Activated T-cell treated with anti-CD3 and anti-CD28 coated beads, Interleukin-2, amount 50 U/mL, for 72 hours (primary cell): Measurements from ENCODE around the gene DTYMK. TPM values are rescaled to one million over a fixed set of nuclear protein-coding genes. Genes with fewer than 3 reads are reported as not detected.

Source experiments
- ATAC-seq, 2 donors: fragments of 150-1000 bp; cut with Tn5 transposase; replicated peaks in 1 of 2; 2 replicates each; pipeline ENCODE4 v1.10.0; 2021; ENCODE audit warnings: moderate library complexity in 2 of 2, mild to moderate bottlenecking in 1 of 2
- DNase-seq, 2 donors: peaks; one replicate each; pipeline ENCODE4 v3.0.0; 2021 to 2022; ENCODE audit warnings: mixed read lengths in 1 of 2
- H3K27ac Mint-ChIP-seq: one replicate; pipeline ENCODE4 v1.8.0; 2022; ENCODE audit warnings: mild to moderate bottlenecking, moderate library complexity, mixed read lengths
- H3K27me3 Mint-ChIP-seq: one replicate; pipeline ENCODE4 v1.8.0; 2022; ENCODE audit warnings: low read depth, mixed read lengths
- H3K36me3 Mint-ChIP-seq, 2 donors: one replicate each; pipeline ENCODE4 v1.8.0; 2022; ENCODE audit warnings: mixed read lengths in 2 of 2, mild to moderate bottlenecking in 1 of 2; ENCODE audit not compliant: insufficient read depth in 2 of 2
- H3K4me1 Mint-ChIP-seq: one replicate; pipeline ENCODE4 v1.8.0; 2022; ENCODE audit warnings: low read depth, mixed read lengths
- H3K4me3 Mint-ChIP-seq, 2 donors: one replicate each; pipeline ENCODE4 v1.8.0; 2022; ENCODE audit warnings: mild to moderate bottlenecking in 2 of 2, mixed read lengths in 2 of 2, moderate library complexity in 2 of 2
- H3K9me3 Mint-ChIP-seq, 2 donors: one replicate each; pipeline ENCODE4 v1.8.0; 2022; ENCODE audit warnings: mixed read lengths in 2 of 2
- total RNA-seq, 2 donors: library from RNA; stranded (reverse); gene quantifications; one replicate each; pipeline ENCODE4 v1.2.3, GENCODE V29; 2022

DTYMK gene
- total RNA-seq, 2 donors from 2014 or later, result 64.6 to 97.5 TPM

DNA sequence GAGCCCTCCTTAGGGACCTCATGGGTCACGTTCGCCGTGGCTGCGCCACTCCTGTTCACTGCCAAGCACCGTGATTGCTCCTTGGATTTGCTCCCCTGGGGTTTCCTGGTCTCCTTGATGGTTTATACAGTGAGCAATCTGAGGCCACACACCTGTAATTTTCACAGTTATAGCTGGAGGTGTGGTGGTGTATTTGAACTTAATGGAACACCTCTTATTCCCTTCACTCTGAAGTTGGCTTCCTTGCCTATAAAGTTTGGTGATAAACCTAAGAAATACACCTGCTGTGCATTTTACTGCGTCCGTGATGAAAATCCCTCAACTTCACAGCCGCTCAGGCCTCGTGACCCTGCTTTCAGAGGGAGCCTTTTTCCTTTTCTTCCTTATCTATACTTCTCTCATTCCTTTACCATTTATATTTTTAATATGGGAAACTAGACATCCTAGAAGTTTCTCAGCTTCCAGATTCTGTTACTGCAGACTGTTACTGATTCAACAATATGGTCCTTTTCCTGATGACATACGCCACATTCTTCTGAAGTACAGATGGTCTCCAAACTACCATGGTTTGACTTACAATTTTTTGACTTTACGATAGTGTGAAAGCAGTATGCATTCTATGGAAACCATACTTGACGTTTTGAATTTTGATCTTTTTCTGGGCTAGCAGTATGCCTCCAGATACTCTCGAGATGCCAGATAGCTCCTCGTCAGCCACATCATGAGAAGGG, 40.5 kb downstream of the DTYMK start:
- Mint-ChIP-seq H3K27me3 (no peaks in the 10 kb centered on the region), H3K9me3 (no peaks in the 10 kb centered on the region), H3K4me1 (peaks cover 42% of the 10 kb centered on the region), H3K27ac (no peak overlapping the region), H3K4me3 (no peak overlapping the region), H3K36me3 (peaks cover 0 to 5% of the 10 kb centered on the region in 2 donors)
- ATAC-seq (no peak), DNase-seq (no peak)

DNA sequence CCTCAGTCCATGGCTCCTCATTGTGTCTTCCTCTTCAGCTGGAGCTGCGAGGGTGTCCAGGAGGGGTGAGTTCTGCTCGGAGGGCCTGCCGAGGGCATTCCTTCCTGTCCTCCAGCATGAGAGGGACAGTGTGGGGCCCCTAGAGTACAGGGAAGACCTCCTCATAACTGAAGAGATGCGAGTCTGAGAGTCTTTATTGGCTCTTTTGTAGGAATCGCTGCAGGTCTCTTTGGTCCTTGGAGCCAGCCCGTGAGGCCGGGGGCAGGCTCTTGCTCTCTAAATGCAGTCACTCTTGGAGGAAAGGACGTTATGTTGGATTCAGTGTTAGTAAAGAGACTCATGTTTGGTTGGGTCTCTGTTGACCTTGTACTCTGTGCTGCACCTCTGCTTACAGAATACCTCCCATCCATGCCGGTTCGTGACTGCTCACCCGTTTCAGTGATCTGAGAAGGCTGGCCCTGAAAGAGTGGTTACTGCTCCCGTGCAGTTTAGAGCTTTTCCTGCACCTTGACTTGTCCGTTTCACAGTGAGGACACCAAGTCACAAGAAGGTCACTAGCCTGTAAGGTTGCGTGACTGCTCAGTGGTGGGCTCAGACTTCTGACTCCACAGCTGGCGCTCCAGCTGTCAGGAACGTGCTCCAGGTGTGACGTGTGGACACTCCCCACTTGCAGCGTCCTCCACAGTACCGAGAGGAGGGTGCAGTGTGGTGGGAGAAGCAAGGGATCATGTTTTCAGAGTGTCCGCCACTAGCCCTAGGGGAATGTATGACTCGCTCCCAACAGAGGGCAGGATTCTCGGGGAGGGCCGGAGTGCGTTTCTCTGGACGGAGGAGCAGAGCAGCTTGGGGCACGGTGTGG, 41.3 kb downstream of the DTYMK start:
- Mint-ChIP-seq H3K9me3 (no peaks in the 10 kb centered on the region), H3K4me1 (peaks cover 43% of the 10 kb centered on the region), H3K36me3 (peaks cover 2 to 3% of the 10 kb centered on the region in 2 donors), H3K27ac (no peak overlapping the region), H3K4me3 (no peak overlapping the region), H3K27me3 (no peaks in the 10 kb centered on the region)
- DNase-seq, result no peak
- no peak for ATAC-seq

DNA sequence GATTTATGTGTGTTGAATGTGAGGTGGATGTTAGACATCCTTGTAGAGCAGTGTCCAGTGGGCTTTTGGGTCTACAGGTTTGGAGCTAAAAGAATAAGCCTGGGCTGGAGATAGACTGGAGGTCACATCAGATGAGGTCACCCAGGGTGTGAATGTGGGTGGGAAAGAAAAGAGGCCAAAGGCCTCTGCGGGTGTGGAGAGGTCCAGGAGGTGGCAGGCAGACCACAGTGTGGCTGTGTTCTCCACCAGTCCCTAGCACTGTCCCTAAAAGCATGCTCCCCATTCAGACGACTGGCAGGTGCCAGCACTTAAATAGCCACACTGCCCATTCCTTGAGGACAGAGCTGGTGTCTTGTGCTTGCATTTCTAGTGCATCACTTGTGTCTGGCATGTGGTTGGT, 45.0 kb downstream of the DTYMK start:
- Mint-ChIP-seq H3K27ac (no peak overlapping the region), H3K9me3 (no peaks in the 10 kb centered on the region), H3K36me3 (peaks cover 10 to 11% of the 10 kb centered on the region in 2 donors), H3K4me3 (no peak overlapping the region), H3K27me3 (no peaks in the 10 kb centered on the region), H3K4me1 (peaks cover 53% of the 10 kb centered on the region)
- ATAC-seq (no peak), DNase-seq (no peak)

DNA sequence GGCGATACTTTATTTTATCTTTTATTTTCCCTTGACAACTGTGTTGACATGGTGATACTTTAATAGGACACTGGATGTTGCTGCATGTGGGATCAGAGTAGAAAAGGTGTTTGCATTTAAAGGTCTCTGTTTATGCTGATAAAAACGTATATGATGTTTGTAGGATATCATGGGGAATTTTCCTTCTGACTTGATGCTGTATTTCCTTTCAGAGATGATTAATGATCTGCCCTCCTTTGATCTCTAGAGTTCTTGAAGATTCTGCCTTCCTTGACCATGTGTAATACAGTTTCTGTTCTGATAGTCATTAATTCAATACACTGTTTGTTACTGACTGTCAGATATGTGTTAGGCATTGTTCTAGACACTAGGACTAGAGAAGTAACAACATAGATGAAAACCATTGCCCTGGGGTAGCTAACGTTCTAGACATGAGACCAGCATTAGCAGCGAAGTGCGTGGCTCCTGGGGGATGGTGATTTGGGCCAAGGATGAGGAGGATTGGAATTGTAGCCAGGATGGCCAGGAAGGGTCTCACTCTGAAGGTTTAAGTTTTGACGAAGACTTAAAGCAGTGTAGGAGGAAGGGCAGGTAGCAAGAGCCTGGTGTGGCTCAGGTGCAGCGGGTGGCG, 46.3 kb downstream of the DTYMK start:
- peak overlapping the region; percentile 54 for H3K27ac Mint-ChIP-seq
- H3K4me3 Mint-ChIP-seq, result peak overlapping the region; percentile 13 to 100
- peaks cover 8 to 10% of the 10 kb centered on the region in 2 donors for H3K36me3 Mint-ChIP-seq
- H3K27me3 Mint-ChIP-seq, result no peaks in the 10 kb centered on the region
- H3K4me1 Mint-ChIP-seq, result peaks cover 57% of the 10 kb centered on the region
- H3K9me3 Mint-ChIP-seq, result no peaks in the 10 kb centered on the region
- ATAC-seq (no peak), DNase-seq (no peak)

DNA sequence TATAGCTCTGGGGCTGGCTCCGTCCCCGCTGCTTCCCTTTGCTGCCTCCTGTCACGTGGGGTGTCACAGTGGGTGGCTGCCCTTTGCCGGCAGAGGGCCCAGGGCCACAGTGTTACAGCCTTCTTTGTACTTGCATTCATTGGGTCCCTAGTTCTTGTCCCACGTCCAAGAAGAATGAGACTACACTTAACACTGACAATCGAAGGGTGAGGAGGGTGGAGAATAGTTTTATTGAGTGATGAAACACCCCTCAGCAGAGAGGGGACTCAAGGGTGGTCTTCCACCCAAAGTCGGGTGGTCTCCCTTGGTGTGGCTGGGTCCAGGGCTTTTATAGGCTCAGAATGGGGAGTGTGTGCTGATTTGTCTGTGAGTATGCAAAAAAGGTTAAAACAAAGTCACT, 47.2 kb downstream of the DTYMK start:
- ATAC-seq, result no peak
- Mint-ChIP-seq H3K27ac (no peak overlapping the region), H3K27me3 (no peaks in the 10 kb centered on the region), H3K36me3 (peaks cover 8 to 10% of the 10 kb centered on the region in 2 donors), H3K4me3 (peak overlapping the region; percentile 82 to 100), H3K9me3 (no peaks in the 10 kb centered on the region), H3K4me1 (peaks cover 65% of the 10 kb centered on the region)
- no peak for DNase-seq

DNA sequence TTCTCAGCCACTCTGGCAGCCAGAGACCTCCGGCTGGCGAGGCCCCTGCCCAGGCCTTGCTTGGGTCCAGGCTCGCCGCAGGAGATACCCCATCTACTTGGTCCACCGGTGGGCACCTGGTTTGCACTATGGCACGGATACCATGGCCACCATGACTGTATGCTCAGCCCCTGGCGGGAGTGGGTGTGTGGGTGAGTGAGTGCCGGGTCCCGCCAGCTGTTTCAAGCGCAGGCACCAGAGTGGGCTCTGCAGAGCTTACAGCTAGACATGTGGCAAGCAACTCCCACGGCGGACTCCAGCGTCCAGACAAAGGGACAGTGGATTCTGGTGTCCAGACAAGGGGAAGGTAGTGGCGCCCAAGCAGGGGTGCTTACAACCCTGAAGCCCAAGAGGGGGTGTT, 47.7 kb downstream of the DTYMK start:
- H3K4me1 Mint-ChIP-seq, result peaks cover 61% of the 10 kb centered on the region
- peaks cover 8 to 10% of the 10 kb centered on the region in 2 donors for H3K36me3 Mint-ChIP-seq
- H3K27me3 Mint-ChIP-seq, result no peaks in the 10 kb centered on the region
- ATAC-seq, result no peak
- peak overlapping the region; percentile 82 to 100 for H3K4me3 Mint-ChIP-seq
- no peak for DNase-seq
- H3K9me3 Mint-ChIP-seq, result no peaks in the 10 kb centered on the region
- H3K27ac Mint-ChIP-seq, result no peak overlapping the region

DNA sequence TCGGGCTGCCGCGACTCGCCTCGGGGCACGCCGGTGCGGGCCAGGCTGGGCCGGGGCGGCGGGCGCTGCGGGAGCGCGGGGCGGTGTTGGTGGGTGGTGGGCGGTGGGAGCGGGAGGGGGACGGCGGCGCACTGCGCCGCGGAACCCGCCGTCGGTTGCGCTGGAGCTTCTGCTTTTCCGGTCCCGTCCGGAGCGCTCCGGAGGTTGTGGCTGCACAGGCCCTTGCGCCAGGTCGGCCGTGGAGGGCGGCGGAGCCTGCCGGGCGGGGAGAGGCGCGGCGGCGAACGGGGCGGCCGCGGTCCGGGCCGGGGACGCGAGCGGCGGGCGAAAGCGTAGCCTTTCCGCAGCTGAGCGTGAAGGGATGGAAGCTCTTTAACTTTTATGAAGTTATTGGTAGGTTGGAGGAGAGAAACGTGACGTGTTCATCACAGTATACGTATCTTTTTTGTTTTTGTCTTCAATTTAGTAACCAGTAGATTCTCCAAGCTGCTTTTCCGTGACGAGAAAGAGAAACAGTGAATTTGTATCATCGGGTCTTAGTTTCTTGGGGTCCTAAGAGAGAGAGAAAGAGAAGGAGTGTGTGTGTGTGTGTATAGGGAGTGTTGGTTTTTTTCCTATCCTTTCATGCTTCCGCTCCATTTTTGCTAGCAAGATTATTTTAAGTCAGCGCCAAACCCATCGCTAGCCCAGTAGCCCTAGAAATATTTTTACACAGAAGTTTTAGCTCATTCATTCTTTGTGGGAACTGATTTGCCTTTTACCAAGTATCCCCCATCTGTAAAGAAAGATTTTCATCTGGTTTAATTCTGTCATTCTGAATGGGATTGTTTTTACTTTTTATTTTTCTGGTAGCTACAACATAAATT, 48.6 kb downstream of the DTYMK start:
- Mint-ChIP-seq H3K27ac (peak overlapping the region; percentile 99), H3K36me3 (peaks cover 9 to 10% of the 10 kb centered on the region in 2 donors), H3K9me3 (no peaks in the 10 kb centered on the region), H3K27me3 (no peaks in the 10 kb centered on the region), H3K4me1 (peaks cover 57% of the 10 kb centered on the region), H3K4me3 (peak overlapping the region; percentile 82 to 100)
- peak; percentile 56 for DNase-seq
- ATAC-seq, result peak; percentile 43 to 47

DNA sequence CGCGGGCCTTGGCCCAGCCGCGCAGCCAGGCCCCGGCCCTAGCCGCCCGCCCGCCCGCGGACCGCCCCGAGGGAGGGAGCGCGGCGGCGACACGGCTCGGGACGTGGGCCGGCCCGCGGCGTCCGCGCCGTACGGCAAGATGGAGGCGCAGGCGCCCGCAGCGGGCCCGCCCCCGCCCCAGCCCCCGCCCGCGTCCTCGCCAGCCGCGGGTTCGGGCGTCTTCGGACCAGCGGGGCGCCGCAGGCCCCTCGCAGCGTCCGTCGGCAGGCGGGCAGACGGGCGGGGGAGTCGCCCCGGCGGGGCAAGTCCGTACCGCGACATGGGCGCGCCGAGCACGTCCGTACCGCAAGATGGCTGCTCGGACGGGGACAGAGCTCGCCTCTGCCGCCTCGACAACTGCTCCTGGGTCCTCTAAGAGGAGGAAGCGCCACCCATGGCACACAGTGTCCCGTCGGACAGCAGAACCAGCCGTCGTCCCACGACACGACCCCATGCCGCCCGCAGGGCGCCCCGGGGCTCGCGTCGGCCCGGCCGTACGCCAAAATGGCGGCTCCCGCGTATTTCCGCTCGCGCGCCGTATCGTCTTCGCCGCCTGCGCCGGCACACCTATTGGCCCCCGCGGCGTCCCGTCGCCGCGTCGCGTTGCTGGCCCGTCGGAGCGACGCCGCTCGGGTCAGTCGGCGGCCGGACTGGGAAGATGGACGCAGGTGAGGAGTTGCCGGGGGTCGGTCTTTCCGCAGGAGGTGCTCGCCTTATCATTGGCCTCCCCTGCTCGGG, 49.4 kb downstream of the DTYMK start, which contains the start of the genes ATG4B and THAP4:
Gene ATG4B (plus strand): TSS at position 676 of the 777 bp plus-strand sequence. CDS start 22 bp downstream, at position 698.
Gene THAP4 (minus strand): TSS at position 141 of the 777 bp plus-strand sequence. CDS start 141 bp downstream, outside the sequence.
- Mint-ChIP-seq H3K36me3 (peaks cover 10 to 15% of the 10 kb centered on the region in 2 donors), H3K27me3 (no peaks in the 10 kb centered on the region), H3K9me3 (no peaks in the 10 kb centered on the region), H3K27ac (peak within 1 kb of the TSS; percentile 99), H3K4me3 (peak within 1 kb of the TSS; percentile 84 to 100), H3K4me1 (peaks cover 57% of the 10 kb centered on the region)
- ATAC-seq (peak; percentile 78 to 81), DNase-seq (peak; percentile 85 to 87)

DNA sequence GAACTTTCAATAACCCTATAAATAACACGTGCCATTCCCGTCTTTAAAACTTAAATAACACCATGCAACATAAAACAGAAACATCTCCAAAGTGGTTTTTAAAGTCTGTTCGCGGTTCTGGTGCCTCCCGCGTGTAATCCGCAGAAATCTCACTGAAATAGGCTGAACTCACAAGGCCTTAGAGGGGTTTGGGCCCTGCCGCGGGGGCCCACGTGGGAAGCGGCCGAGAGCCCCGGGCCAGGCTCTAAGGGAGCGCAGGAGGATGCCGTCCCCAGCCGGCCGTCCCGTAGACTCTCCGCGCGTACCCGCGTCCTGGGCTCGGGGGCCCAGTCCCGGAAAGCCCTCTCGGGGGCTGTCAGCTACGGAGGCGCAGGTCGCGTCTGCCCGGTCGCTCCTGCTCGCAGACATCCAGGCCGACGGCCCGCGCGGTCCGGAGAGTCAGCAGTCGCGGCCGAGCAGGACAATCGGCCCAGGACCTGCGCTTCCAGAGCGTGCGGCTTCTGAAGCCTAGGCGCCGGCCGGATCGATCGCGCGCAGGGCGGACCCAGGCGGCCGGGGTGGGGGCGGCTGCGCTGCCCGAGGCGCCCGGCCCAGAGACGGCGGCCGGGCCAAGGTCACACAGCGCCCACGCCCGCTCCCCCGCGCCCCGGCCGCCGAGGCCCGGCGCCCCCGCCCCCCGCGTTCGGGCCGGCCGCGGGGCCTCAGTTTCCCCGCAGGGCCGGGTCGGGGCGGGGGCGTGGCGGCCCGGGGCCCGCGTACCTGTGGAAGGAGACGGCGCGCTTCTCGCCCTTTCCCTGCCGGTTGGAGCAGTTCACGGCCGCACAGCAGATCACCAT, 50.2 kb downstream of the DTYMK start:
- ATAC-seq, result peak; percentile 51 to 58
- Mint-ChIP-seq H3K27me3 (no peaks in the 10 kb centered on the region), H3K36me3 (peaks cover 10 to 15% of the 10 kb centered on the region in 2 donors), H3K9me3 (no peaks in the 10 kb centered on the region), H3K27ac (peak overlapping the region; percentile 86), H3K4me3 (peak overlapping the region; percentile 84 to 90), H3K4me1 (peaks cover 51% of the 10 kb centered on the region)
- peak; percentile 57 to 58 for DNase-seq

DNA sequence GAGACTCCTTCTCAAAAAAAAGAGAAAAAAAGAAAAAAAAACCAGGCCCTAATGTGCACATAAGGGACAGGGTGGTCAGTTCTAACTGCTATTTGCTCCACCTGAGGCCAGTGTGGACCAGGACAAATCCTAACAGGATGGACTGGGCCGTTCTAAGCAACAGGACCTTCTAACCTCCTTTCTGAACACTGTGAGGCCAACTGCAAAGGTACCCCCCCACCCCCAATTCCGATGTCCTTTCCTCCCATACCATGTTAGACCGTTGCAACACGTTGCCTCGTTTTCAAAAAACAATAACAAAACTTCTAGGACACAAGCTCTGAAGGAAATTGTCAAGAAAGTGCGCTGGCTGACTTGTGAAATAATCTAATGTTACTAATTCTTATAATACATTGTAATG, 50.9 kb downstream of the DTYMK start:
- ATAC-seq (no peak), DNase-seq (no peak)
- H3K4me3 Mint-ChIP-seq, result peak overlapping the region; percentile 84 to 90
- H3K9me3 Mint-ChIP-seq, result no peaks in the 10 kb centered on the region
- H3K4me1 Mint-ChIP-seq, result peaks cover 45% of the 10 kb centered on the region
- no peaks in the 10 kb centered on the region for H3K27me3 Mint-ChIP-seq
- peaks cover 10 to 15% of the 10 kb centered on the region in 2 donors for H3K36me3 Mint-ChIP-seq
- peak overlapping the region; percentile 86 for H3K27ac Mint-ChIP-seq

DNA sequence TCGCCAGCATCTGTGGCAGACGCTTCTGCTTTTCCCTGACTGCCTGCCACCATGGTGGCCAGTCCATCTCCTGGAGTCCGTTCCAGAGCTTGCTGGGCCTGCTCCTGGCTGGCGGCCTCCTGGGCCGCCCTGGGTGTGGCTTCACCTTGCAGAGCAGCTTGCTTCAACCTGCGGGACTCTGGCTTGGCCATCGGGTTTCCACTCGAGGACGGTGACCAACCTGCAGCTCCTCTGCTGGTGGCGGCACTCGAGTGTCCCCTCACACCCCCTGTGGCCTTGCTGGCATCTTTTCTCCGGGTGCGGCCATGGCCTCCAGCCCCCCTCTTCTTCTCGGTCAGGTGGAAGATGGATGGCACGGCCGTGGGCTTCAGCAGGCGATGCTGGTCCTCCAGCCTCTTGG, 53.1 kb downstream of the DTYMK start:
- Mint-ChIP-seq H3K4me3 (no peak overlapping the region), H3K9me3 (no peaks in the 10 kb centered on the region), H3K27me3 (no peaks in the 10 kb centered on the region), H3K36me3 (peaks cover 0 to 11% of the 10 kb centered on the region in 2 donors), H3K4me1 (peaks cover 30% of the 10 kb centered on the region), H3K27ac (no peak overlapping the region)
- no peak for DNase-seq
- ATAC-seq, result no peak
